ENCODE results near the gene BTF3L4. TPM values are rescaled to one million over a fixed set of nuclear protein-coding genes. Genes with fewer than 3 reads are reported as not detected.
"Not testable (repeated sequence)": the region's sequence is repeated elsewhere in the genome, so short reads cannot be mapped to it uniquely, and the experiment has no call there.

The BTF3L4 gene
- total RNA-seq: 30.7 and 43.9 TPM in 2 replicates

GRCh38 chr1:52056163-52056936 is at the start of gene BTF3L4:
Gene BTF3L4 (plus strand): TSS chr1:52056295. CDS start chr1:52059848, 3,553 bp downstream.
- DNase-seq: peak; percentile 94

GRCh38 chr1:52007215-52008002 is 48.7 kb upstream of the BTF3L4 start:
- no peak for DNase-seq

DNA sequence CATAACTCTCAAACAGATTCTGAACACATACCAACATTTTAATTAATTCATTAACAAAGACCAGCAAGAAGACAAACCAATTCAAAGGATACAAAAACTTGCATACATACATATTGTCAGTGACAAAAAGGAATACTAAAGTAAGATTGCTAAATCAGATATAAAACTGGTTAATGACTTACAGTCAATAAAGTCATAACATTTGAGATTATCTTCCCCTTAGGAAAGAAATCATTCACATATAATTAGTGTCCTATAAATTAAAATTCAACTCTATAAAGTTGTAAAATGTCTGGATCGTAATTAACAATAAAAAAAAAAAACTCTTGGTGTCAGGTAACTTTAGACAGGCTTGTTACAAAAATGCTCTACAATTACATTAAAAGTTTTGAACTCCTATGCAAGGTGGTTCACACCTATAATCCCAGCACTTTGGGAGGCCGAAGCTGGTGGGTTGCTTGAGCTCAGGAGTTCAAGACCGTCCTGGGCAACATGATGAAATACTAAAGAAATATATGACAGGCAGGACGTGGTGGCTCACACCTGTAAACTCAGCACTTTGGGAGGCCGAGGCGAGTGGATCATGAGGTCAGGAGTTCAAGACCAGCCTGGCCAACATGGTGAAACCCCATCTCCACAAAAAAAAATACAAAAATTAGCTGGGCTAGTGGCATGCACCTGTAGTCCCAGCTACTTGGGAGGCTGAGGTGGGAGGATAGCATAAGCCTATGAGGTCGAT is 47.9 kb upstream of the BTF3L4 start:
- DNase-seq: no peak

DNA sequence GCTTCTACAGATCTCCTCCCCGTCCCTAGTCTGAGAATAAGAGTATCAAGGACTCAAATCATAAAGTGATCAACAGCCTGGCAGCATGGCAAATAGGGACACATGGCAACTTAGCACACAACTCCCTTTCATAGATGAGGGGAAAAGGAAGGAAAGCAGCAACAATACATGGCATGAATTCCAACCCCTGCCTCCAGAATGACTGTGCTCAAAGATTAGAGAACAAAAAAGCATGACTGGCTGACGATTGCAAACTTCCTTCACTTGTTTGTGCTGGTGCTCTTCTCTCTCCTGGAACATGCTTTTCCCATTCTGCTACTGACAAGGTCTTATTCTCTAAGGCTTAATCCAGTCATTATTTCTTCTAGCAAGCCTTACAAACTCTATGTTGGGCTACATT is 34.0 kb upstream of the BTF3L4 start:
- DNase-seq: peak; percentile 76

GRCh38 chr1:52026278-52026677 is 29.8 kb upstream of the BTF3L4 start:
- no peak for DNase-seq

GRCh38 chr1:52028328-52028727 is 27.8 kb upstream of the BTF3L4 start:
- no peak for DNase-seq

- DNase-seq: not testable (repeated sequence)
These were observed 27.3 kb upstream of the BTF3L4 start for GRCh38 chr1:52028839-52029238.

DNA sequence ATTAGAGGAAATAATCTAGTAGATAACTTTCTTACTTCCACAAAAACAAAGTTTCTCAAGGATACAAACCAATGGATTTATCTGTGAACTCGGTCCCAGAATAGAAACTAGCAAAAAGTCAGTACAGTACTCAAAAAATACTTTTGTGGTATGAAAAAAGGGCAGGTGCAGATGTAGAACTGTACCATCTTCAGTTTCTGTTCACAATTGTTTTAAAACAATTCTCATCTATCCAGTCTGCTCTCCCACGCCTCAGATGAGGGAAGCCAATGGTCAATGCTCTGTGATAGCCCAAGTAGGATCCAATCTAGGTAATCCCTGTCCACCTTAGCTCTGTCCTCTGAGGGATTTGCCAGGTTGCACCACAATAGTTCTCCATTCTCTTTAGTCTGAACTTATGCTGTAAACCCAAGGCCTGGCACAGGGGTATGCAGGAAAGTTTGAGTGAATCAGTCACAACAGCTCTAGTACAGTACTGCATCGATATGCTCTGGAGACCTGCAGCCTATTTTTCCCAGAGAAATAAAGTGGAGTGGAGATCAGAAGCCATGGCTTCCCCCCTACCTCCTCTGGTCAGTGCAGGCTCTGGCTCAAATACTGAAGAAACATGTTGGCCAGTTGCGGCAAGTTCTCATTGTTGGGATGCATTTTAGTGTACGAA is 23.8 kb upstream of the BTF3L4 start:
- peak; percentile 5 for DNase-seq

- DNase-seq: peak; percentile 71
These were observed 23.3 kb upstream of the BTF3L4 start for GRCh38 chr1:52032785-52033131.

- peak; percentile 93 for DNase-seq
These were observed 22.7 kb upstream of the BTF3L4 start, which contains the start of gene KTI12 for GRCh38 chr1:52033190-52034049. Gene KTI12 (minus strand): TSS chr1:52033810. CDS start chr1:52033761, 49 bp downstream.

DNA sequence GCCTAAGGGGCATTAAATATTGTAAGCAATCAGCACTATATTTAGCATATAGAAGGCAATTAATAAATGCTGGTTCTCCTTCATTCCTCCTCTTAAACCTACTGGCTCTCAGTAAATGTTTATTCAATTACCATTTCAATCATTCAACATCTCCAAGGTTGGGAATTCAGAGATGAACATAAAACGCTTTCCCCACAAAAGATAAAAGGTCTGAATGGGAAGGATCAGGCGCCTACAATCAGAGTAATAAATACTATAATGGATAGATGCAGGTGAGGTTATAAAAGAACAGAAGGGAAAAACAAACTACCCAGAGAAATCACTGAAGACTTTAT is 22.1 kb upstream of the BTF3L4 start:
- no peak for DNase-seq

DNA sequence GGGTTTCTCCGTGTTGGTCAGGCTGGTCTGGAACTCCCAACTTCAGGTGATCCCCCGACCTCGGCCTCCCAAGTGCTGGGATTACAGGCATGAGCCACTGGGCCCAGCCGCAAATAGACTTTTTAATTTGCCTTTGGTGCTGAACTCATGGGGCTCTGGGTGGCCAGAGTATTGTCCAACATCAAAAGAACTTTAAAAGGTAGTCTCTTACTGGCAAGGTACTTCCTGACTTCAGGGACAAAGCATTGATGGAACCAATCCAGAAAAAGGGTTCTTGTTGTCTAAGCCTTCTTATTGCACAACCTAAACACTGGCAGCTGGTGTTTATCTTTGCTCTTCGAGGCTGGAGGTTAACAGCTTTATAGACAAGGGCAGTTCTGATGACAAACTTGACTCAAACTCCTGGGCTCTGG is 18.7 kb upstream of the BTF3L4 start:
- DNase-seq: no peak

DNA sequence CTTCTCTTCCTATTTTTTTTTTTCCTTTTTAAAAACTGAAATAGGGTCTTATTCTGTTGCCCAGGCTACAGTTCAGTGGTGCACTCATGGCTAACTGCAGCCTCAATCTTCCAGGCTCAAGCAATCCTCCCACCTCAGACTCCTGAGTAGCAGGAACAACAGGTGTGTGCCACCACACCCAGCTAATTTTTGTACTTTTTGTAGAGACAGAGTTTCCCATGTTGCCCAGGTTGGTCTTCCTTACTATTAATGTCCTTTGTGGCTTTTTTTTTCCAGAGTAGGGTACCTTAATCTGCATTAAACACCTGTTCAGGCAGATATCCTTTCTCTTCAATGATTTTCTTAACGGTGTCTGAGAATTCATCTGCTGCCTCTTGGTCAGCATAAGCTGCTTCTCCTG is 18.2 kb upstream of the BTF3L4 start:
- no peak for DNase-seq

GRCh38 chr1:52041551-52042185 is 14.4 kb upstream of the BTF3L4 start:
- peak; percentile 55 for DNase-seq

DNA sequence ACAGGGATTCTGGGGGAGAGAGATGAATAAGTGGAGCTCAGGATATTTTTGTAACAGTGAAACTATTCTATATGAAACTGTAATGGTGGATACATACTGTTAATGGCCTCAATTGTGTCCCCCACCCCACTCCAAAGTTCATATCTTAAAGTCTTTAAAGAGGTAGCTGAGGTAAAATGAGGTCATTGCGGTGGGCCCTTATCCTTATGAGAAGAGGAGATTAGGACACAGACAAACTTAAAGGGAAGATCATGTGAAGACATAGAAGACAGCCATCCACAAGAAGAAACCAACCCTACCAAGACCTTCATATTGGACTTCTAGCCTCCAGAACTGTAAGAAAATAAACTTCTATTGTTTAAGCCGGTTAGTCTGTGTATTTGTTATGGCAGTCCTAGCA is 10.9 kb upstream of the BTF3L4 start:
- DNase-seq: no peak

- DNase-seq: not testable (repeated sequence)
These were observed 10.4 kb upstream of the BTF3L4 start for GRCh38 chr1:52045666-52046195.

GRCh38 chr1:52049337-52049736 is 6.8 kb upstream of the BTF3L4 start:
- DNase-seq: not testable (repeated sequence)

GRCh38 chr1:52053862-52054261 is 2.2 kb upstream of the BTF3L4 start:
- DNase-seq: no peak

GRCh38 chr1:52054496-52055065 is 1.5 kb upstream of the BTF3L4 start:
- DNase-seq: no peak

GRCh38 chr1:52055066-52055865 is 829 bp upstream of the BTF3L4 start, which contains the start of gene TXNDC12:
Gene TXNDC12 (minus strand): TSS chr1:52055191. CDS start chr1:52055096, 95 bp downstream.
- DNase-seq: peak; percentile 93
